GM23338 (cell line): Measurements from ENCODE around the gene IQCC.

Experiments used
- EZH2 ChIP-seq: fragments of 200-600 bp; sonication (generic); IDR thresholded peaks from one replicate; pipeline ENCODE4 v1.8.0; 2017; ENCODE audit warnings: antibody characterized with exemption, mild to moderate bottlenecking, low read depth; ENCODE audit not compliant: unreplicated experiment
- EZH2phosphoT487 ChIP-seq: fragments of 200-600 bp; sonication (generic); IDR thresholded peaks from one replicate; pipeline ENCODE4 v1.8.1; 2018; ENCODE audit warnings: antibody characterized with exemption; ENCODE audit not compliant: unreplicated experiment
- JUNB ChIP-seq: IDR thresholded peaks from one replicate; pipeline ENCODE4 v1.6.1; 2016; ENCODE audit warnings: antibody characterized with exemption; ENCODE audit not compliant: unreplicated experiment
- POLR2AphosphoS5 ChIP-seq: IDR thresholded peaks from 2 replicates; pipeline ENCODE4 v1.6.1; 2016; ENCODE audit warnings: antibody characterized with exemption, low read depth
- TF ChIP-seq, protein P1 (sequence below), 2 experiments: fragments of 200-600 bp in 1 of 2; sonication (generic) in 1 of 2; conservative IDR thresholded peaks; 2 replicates each; pipeline versions ENCODE4 v1.5.1 to v1.6.1; 2016 to 2017; ENCODE audit warnings: antibody characterized with exemption in 2 of 2, low read depth in 2 of 2, mild to moderate bottlenecking in 2 of 2, moderate library complexity in 1 of 2

DNA sequence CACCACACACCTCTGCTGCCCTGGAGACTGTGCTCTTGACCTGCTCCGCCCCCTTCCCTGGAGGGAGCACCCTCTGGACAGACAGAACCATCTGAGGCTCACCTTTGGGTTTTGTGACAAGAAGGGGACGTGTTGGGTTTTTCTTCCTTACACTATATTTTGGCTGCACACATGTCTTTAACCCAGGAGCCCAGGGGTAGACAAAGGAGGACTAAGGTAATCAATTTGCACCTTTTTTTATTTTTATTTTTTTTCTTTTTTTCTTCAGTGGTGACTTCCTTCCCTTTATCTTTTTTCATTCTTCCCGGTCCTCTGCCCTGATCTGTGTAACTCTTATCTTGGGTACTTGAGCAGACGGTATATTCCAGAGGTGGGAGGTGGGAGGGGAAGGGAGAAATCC is 34.5 kb upstream of the IQCC start:
- TF ChIP-seq, protein P1, sequence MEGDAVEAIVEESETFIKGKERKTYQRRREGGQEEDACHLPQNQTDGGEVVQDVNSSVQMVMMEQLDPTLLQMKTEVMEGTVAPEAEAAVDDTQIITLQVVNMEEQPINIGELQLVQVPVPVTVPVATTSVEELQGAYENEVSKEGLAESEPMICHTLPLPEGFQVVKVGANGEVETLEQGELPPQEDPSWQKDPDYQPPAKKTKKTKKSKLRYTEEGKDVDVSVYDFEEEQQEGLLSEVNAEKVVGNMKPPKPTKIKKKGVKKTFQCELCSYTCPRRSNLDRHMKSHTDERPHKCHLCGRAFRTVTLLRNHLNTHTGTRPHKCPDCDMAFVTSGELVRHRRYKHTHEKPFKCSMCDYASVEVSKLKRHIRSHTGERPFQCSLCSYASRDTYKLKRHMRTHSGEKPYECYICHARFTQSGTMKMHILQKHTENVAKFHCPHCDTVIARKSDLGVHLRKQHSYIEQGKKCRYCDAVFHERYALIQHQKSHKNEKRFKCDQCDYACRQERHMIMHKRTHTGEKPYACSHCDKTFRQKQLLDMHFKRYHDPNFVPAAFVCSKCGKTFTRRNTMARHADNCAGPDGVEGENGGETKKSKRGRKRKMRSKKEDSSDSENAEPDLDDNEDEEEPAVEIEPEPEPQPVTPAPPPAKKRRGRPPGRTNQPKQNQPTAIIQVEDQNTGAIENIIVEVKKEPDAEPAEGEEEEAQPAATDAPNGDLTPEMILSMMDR (conservative IDR thresholded peaks at IDR 0.05; ENCODE audit: low read depth in 2 of 2): no peak
- TF ChIP-seq POLR2AphosphoS5 (no peak), EZH2phosphoT487 (no peak), EZH2 (no peak), JUNB (no peak)
